HG02678 (cell line): ENCODE data around the gene SARM1.
"Not testable (repeated sequence)": the region's sequence is repeated elsewhere in the genome, so short reads cannot be mapped to it uniquely, and the experiment has no call there.

Experiments used
- ATAC-seq: cut with Tn5 transposase; IDR thresholded peaks from one replicate; pipeline ENCODE4 v1.9.1; 2021; ENCODE audit warnings: mild to moderate bottlenecking, moderate library complexity; ENCODE audit not compliant: unreplicated experiment

SARM1 gene

GRCh38 chr17:28413804-28414203 lies 42.3 kb downstream of the SARM1 start:
- no peak for ATAC-seq

- ATAC-seq = no peak
Observed at GRCh38 chr17:28415886-28416285, 44.4 kb downstream of the SARM1 start.

GRCh38 chr17:28416703-28417311 lies 45.3 kb downstream of the SARM1 start:
- ATAC-seq = no peak

GRCh38 chr17:28421787-28422305 lies 50.4 kb downstream of the SARM1 start:
- no peak for ATAC-seq

- no peak for ATAC-seq
Observed at GRCh38 chr17:28425206-28425605, 53.7 kb downstream of the SARM1 start.

GRCh38 chr17:28426081-28426519 lies 54.6 kb downstream of the SARM1 start:
- ATAC-seq = no peak

- no peak for ATAC-seq
Observed at GRCh38 chr17:28427371-28427770, 55.9 kb downstream of the SARM1 start.

GRCh38 chr17:28427982-28428381 lies 56.5 kb downstream of the SARM1 start:
- ATAC-seq = not testable (repeated sequence)

GRCh38 chr17:28433721-28434120 lies 62.2 kb downstream of the SARM1 start:
- ATAC-seq = no peak

GRCh38 chr17:28434326-28434725 lies 62.8 kb downstream of the SARM1 start:
- not testable (repeated sequence) for ATAC-seq

GRCh38 chr17:28443901-28444638 lies 72.6 kb downstream of the SARM1 start:
- ATAC-seq = no peak

GRCh38 chr17:28446716-28447395 lies 75.4 kb downstream of the SARM1 start:
- no peak for ATAC-seq

- no peak for ATAC-seq
Observed at GRCh38 chr17:28447396-28447760, 75.9 kb downstream of the SARM1 start.

- no peak for ATAC-seq
Observed at GRCh38 chr17:28449859-28450258, 78.4 kb downstream of the SARM1 start.
